NT2/D1 (cell line): ENCODE results near the gene RBM44.

ENCODE experiments used
- SUZ12 ChIP-seq: IDR thresholded peaks from 2 replicates; pipeline ENCODE4 v1.6.1; 2011; ENCODE audit not compliant: insufficient read length, insufficient read depth; ENCODE audit errors: extremely low read depth
- YY1 ChIP-seq: IDR thresholded peaks from 2 replicates; pipeline ENCODE4 v1.6.1; 2011; ENCODE audit not compliant: insufficient read length, insufficient read depth
- ZNF274 ChIP-seq: IDR thresholded peaks from 2 replicates; pipeline ENCODE4 v1.6.1; 2011; ENCODE audit warnings: mild to moderate bottlenecking, low read depth, low read length

DNA sequence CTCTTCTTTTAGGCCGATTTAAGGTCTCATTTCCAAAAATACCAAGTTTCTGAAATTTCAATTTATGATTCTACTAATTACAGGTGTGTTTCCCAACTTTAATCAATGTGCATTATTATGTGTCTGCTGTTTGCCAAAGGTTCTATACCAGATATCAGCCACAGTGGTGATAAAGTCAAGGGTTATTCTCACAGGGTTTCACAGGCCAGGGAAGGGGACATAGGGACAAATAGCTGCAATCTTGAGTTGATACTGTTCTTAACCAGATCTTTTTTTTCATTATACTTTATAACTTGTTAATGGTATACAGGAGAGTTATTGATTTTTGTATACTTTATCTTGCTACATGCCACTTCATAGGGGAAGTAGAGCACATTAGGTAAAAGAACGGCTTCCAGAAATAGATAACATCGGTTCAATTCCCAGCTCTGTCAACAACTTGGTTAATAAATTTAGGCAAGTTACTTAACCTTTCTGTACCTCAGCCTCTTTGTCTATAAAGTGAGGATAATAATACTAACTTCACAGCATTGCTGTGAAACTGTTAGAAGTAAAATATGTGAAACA is 28.9 kb downstream of the RBM44 start:
- TF ChIP-seq YY1 = no peak
- TF ChIP-seq ZNF274 = no peak
- TF ChIP-seq SUZ12 = no peak
